H1 (cell line): ENCODE results near the gene IL1RAP. TPM values are rescaled to one million over a fixed set of nuclear protein-coding genes. Genes with fewer than 3 reads are reported as not detected.

Experiments used
- NANOG ChIP-seq: IDR thresholded peaks from 2 replicates; pipeline ENCODE4 v1.6.1; 2011; ENCODE audit warnings: low read length, low read depth, mild to moderate bottlenecking, inconsistent platforms; ENCODE audit not compliant: insufficient read depth, poor library complexity, severe bottlenecking
- RAD21 ChIP-seq, 2 experiments: IDR thresholded peaks in 1 of 2; conservative IDR thresholded peaks in 1 of 2; 2 replicates each; pipeline ENCODE4 v1.6.1; 2011; ENCODE audit warnings: low read depth in 2 of 2, low read length in 2 of 2, improper control_type of control experiment in 1 of 2, inconsistent platforms in 1 of 2, mild to moderate bottlenecking in 1 of 2, moderate library complexity in 1 of 2
- polyA plus RNA-seq, 7 experiments: library from polyadenylated mRNA; depleted of rRNA in 3 of 7; stranded (reverse) in 5 of 7; unstranded in 2 of 7; fragments of >200 nt in 5 of 7; fragments of 200-250 nt in 2 of 7; gene quantifications; 1 replicate in 5 of 7; 2 replicates in 1 of 7; 4 replicates in 1 of 7; pipeline versions ENCODE4 v1.2.1 to v1.2.3, GENCODE V29; 2011 to 2013; ENCODE audit warnings: missing spikeins in 2 of 7, mixed read lengths in 2 of 7
- total RNA-seq: library from RNA; stranded (reverse); fragmentation: NEBNext Ultra II Directional; extraction: Animal tissue kit (Norgen Biotek cat#: 25700); gene quantifications from 2 replicates; pipeline ENCODE4 v1.2.1, GENCODE V29; 2021

IL1RAP gene
- total and polyA plus RNA-seq, 2 of the 8 experiments (the other 6 are each of a cell fraction or from before 2014, with no cell fraction given), result 2.4 to 3.9 TPM

DNA sequence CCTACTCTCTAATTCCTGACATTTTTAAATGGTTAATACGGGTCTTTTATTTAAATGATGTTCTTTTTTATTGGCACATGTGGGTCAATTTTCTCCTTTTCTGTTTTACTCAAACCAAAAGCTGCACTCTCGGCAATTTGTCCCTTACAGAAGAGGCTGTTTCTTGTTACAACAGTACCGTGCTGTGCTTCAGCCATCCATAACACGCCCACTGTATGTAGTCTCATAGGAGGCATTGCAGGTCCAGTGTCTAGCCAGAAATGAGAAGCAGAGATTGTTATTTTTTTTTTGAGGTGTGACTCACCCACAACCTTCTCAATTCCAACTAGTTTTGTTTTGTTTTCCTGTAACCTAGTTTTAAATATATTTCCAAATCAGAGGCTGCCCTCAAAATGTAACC lies 184.0 kb downstream of the IL1RAP start (continued):
- TF ChIP-seq NANOG (no peak), RAD21 (IDR thresholded peaks at IDR 0.05 in 1 of 2, conservative IDR thresholded peaks at IDR 0.05 in 1 of 2; ENCODE audit: low read depth in 2 of 2, low read length in 2 of 2) (no peak)
- TF ChIP-seq, all 59 proteins: peak for 0
